Renal cortical epithelial cell (primary cell): ENCODE measurements around the gene SLC47A1. TPM values are rescaled to one million over a fixed set of nuclear protein-coding genes. Genes with fewer than 3 reads are reported as not detected.
"Not testable (repeated sequence)": the region's sequence is repeated elsewhere in the genome, so short reads cannot be mapped to it uniquely, and the experiment has no call there.

Experiments
- DNase-seq: peaks from one replicate; pipeline ENCODE4 v3.0.0-alpha.2; 2011; ENCODE audit warnings: low read depth
- total RNA-seq: library from RNA; depleted of rRNA; stranded (reverse); fragments of >200 nt; gene quantifications from 2 replicates; pipeline ENCODE4 v1.2.3, GENCODE V29; 2014

The SLC47A1 gene, protein sequence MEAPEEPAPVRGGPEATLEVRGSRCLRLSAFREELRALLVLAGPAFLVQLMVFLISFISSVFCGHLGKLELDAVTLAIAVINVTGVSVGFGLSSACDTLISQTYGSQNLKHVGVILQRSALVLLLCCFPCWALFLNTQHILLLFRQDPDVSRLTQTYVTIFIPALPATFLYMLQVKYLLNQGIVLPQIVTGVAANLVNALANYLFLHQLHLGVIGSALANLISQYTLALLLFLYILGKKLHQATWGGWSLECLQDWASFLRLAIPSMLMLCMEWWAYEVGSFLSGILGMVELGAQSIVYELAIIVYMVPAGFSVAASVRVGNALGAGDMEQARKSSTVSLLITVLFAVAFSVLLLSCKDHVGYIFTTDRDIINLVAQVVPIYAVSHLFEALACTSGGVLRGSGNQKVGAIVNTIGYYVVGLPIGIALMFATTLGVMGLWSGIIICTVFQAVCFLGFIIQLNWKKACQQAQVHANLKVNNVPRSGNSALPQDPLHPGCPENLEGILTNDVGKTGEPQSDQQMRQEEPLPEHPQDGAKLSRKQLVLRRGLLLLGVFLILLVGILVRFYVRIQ
- 2.4 TPM in 1 of 2 replicates, not detected in the other for total RNA-seq

DNA sequence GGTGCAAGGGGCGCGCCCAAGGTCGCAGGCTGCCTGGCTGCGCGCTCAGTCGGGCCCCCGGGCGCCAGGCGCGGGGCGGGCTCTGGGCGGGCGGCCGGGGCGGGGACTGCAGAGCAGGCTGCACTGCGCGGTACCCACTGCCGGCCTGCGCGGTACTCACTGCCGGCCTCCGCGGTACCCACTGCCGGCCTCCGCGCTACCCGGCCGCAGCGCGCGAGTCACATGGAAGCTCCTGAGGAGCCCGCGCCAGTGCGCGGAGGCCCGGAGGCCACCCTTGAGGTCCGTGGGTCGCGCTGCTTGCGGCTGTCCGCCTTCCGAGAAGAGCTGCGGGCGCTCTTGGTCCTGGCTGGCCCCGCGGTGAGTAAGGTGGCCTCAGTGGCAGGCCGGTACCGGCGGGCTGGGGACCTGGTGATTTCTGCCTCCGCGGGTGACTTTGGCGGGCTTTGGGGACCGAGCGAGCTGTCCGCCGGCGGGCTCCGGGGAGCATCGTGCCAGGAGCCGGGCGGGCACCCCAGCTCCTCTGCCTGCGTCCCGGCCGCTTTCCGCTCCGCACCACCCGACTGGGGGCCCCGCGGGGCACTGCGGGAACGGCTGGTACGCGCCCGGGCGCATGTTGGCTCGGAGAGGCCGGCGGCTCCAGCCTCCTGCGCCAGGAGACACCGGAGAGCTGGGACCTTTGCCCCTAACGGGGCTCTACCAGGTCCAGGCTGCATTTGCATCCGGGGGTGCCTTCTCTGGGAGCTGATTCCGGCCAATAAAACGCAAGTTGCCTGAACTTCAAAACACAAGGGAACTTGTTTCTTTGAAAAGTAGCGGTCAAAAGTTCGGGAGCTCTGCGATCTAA lies at the start of gene SLC47A1:
TSS of gene SLC47A1 (plus strand) at position 137 of the 844 bp plus-strand sequence. CDS start at position 223, 86 bp downstream.
- no peak for DNase-seq

DNA sequence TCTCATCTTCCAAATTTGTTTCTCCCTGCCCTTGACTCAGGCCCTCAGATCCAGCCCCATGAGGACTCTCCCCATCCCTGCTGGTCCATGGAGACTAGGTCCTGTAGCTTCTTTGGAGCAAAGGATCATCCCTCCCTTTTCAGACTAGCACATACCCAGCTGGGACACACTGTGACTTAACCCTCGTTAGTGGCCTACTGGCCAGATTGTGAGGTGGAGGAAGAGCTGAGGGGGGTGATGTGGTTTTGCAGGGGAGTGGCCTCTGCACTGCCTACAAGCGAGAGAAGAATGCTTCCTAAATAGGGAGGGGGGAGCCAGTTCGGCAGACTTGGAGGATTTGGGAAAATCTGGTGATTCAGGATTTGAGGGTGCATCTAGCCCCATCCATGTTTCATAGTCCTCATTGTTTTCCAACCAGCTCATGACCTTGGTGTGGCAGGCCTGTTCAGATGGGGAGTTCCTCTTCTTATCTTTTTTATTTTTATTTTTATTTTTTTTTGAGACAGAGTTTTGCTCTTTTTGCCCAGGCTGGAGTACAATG lies 47.8 kb upstream of the SLC47A1 start:
- no peak for DNase-seq

DNA sequence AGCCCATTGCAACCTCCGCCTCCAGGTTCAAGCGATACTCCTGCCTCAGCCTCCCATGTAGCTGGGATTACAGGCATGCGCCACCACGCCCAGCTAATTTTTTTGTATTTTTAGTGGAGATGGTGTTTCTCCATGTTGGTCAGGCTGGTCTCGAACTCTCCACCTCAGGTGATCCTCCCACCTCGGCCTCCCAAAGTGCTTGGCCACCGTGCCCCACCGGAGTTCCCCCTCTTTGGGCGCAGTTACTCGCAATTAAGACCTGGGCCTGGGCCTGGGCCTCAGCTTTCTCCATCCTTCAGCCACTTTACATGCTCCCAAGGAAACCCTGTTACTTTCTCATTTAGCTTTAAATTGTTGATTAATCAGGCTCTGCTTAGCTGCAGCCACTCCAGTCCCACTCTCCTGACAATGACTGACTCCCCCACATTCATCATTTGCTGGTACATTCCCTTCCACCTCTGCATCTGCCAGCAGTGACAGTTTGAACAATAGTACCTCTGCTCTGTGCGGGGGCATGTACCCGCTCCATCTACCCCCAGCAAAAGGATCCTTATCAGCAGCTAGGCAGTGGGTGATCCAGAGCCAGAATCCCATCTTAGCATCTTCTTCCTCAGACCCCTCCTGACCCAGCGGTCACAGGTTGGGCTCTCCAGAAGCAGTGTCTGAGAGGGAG lies 47.2 kb upstream of the SLC47A1 start:
- no peak for DNase-seq

DNA sequence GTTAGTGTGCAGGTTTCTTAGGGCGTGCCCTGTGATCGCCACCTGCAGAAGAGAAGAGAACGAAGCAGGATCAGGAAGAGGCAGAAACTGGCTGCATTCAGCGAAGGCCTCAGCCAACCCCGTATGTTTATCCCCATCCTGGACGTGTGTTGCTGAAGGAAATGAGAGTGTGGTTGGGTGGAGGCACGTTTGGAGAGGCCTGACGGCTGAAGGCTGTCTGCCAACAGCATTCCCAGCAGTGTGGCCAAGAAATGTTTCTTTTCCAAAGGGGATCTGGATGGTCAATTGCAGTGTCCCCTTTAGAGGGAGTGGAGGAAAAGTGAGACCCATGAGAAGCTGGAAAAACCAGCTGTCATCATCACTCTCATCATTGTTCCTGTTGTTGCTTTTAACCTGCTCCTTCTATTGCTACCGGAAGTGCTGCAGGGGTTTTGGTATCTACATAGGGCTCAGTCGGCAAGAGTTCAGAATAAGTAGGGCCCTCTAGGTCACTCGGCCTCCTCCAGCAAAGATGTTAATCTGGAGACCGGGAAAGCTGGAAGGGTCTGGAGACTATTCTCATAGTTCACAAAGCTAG lies 46.5 kb upstream of the SLC47A1 start:
- DNase-seq: no peak

DNA sequence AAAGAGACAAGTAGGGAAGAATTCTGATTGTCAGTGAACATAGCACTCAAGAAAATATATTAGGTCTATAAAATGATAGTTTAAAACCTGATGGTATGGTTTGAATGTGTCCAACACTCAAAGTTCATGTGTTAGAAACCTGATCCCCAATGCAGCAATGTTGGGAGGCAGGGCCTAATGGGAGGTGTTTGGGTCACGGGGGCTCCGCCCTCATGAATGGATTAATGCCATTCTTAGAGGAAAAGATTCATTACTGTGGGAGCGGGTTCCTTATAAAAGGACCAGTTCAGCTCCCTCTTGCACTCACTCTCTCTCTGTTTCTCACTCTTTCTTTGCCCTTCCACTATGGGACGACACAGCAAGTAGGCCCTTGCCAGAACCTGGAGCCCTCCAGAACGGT lies 41.5 kb upstream of the SLC47A1 start:
- no peak for DNase-seq

DNA sequence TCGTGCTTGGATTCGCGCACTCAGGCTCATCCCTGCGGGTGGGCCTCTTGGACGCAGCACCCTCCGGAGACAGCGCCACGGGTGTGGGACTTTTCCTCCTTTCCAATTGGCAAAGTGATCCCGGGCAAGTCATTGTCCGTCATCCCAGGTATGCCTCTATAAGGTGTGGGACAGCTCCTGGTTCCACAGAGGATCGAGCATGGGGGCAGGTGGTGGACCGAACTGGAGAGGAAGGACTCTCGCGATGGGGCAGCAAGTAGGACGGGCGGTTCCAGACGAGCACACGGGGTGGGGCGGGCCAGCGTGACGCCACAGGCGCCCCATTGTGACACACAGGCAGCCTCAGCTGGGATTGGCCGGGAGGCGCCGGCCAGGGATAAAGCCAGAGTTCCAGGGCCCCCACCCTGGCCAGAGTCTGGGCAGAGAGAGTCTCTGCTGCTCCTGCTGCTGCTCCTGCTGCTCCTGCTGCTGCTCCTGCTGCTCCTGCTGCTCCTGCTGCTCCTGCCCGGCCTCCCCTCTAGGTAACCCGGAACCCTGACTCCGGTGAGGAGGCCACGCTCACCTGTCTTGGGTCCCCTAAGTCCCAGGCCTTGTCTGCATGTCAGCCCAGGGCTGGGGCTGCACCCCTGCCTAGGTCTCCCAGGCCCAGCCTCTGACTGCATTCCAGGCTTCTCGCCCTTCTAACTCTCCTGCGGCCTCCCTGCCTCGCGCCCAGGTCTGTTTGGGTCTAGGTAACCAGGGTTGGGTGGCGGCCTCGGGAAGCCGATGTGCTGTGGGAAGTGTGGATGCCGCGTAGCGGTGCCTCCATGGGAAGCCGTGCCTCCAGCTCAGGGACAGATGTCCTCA lies 38.5 kb upstream of the SLC47A1 start:
- no peak for DNase-seq

DNA sequence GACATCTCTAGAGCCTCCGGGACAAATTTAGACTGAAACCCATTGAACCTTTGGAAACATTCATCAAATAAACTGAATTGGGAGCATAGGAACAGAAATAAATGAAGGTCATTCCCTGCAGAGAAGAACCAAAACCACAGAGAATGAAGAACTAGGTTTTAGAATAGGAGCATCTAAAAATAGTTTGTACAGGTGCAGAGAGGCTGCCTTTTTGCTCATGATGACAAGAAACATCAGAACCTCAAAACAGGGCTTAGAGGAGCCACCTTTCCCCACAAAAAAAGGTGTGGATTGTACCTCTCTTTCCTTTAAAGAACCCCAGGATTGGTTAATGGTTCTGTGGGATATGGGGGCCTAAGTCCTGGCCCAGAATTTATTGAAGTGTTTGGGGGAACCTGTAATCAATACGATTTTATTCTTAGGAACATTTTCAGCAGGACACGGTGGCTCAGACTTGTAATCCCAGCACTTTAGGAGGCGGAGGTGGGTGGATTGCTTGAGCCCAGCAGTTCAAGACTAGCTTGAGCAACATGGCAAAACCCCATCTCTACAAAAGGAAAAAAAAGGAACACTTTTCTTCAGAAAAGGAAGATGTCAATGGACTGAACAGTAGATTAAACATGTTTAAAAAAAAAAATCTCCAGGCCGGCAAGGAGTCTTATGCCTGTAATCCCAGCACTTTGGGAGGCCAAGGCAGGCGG lies 37.7 kb upstream of the SLC47A1 start:
- DNase-seq: no peak

DNA sequence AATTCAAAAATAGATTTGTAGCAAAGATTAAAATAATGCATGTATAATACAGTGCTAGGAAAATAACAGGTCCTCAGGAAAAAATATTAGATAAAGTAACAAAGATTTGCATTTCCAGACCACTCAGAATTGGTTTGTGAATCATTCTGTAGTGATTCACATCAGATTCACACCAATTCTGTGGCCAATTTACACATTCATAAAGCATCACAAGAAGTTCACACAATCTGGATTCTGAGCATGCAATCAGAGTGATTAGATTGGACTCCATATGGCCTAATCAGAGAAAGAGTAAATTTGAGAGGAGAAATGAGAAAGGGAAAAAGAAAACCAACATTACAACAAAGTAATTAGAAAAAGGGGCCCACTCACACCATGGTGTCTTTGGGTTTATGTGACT lies 36.0 kb upstream of the SLC47A1 start:
- no peak for DNase-seq

DNA sequence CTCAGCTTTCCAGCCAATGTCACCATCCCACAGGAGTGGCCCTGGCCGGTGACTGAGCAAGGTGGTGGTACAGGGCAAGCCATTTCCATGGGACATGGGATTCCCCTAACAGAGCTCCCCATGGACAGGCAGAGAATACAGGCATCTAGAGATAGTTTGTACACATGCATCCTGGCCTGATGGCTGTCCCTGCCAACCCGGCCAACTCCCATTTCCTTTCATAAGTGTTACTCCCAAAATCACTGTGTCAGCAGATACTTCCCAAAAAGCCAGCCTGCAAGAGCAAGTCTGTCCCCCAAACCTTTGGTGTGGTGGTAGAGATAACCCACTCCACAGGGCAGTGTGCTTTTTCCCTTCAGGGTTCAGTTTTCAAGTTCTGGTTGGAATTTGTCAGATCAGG lies 32.4 kb upstream of the SLC47A1 start:
- DNase-seq: no peak

DNA sequence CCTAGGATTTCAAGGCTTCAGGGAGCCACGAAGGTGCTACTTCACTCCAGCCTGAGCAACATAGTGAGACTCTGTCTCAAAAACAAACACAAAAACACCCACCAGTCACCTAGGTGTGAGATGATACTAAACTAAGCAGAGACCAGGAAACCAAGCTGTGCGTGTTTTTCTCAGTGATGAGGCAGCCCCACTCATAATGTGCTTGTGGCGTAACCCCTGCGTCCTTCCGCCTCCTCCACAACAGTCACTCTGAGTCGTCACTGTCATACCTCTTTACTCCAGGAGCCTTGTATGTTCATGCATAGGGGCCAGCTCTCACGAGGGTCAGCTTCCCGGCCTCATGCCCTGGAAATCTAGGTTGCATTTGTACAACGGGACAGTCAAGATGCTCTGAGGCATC lies 31.1 kb upstream of the SLC47A1 start:
- no peak for DNase-seq

DNA sequence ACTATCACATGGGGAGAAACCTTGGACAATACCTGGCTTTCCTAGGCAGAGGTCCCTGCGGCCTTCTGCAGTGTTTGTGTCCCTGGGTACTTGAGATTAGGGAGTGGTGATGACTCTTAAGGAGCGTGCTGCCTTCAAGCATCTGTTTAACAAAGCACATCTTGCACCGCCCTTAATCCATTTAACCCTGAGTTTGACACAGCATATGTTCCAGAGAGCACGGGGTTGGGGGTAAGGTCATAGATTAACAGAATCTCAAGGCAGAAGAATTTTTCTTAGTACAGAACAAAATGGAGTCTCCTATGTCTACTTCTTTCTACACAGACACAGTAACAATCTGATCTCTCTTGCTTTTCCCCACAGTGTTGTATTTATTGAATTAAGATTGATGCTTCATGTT lies 28.1 kb upstream of the SLC47A1 start:
- DNase-seq: not testable (repeated sequence)

DNA sequence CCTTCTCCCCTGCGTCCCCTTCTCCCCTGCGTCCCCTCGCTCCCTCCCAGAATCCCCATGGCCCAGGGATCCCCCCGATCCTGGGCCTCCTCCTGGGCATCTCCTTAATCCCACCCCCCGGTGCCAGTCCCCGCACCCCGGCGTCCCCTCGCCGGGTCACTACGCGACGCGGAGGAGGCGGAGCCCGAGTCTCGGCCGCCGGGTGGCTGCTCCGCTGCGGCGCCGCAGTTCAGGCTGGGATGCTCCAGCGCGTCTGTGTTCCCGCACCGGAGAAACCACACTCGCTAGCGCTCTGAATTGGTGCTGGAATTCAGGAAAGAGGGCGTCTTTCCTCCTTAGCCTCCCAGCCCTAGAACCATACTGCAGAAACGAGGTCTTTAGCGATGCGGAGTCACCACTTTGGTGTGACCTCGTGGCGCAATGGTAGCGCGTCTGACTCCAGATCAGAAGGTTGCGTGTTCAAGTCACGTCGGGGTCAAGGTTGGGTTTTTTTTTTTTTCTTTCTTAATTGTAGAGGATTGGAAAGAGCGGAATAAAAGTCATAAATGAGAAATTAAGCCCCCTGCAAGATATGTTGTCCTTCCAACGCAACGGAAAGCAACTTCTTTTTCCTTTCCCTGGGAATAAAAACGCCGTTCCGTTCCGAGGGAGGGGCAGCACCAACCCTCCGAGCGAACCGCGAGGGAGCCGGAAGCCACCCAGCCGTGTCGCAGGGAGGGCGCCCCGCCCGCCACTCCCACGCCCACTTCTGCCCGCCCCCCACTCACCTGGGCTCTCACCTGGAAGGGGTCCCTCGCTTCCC lies 25.7 kb upstream of the SLC47A1 start:
- DNase-seq: peak; percentile 83

DNA sequence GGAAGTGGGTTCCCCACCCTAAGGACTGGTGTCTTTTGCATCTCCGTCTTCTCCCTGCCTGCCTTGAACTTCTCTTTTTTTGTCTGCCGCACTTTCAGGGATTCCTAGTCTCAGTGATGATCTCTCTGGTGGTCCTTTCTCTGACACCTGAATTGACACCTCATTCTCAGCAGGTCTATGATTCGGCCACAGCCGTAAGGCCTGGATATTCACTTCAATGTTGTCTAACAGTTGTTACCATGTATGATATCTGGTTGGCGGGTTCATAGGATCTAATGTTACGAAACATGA lies 25.1 kb upstream of the SLC47A1 start:
- DNase-seq: no peak

DNA sequence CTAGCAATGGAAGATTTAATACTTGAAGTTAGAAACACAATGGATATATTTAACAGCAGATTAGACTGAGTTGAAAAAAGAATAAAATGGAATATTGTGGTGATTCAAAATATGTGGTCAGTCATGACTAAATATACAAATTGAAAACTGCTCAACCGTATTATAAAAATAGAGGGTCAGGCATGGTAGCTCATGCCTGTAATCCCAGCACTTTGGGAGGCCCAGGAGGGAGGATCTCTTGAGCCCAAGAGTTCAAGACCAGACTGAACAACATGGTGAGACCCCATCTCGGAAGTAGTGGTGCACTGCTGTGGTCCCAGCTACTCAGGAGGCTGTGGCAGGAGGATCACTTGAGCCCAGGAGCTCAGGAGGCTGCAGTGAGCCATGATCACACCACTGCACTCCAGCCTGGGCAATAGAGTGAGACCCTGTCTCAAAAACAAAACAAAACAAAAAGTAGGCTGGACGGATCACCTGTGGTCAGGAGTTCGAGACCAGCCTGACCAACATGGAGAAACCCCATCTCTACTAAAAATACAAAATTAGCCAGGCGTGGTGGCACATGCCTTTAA lies 24.3 kb upstream of the SLC47A1 start:
- DNase-seq: not testable (repeated sequence)

DNA sequence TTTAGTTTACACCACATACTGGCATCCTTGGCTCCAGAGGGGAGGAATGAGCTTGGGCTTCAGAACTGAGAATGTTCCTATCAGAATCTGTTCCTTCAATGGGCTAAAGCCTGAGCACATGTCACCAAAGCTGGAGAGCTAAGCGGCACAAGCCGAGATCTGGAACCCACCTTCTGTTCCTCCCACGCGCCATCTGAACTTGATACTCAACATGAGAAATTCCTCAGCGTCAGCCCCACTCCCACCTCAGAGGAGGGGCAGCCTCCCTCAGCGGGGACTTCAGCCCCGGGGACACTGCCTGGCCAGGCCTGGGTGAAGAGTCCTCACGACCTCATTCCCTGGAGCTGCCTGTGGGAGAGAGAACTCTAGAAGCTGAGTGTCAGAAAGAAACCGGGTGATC lies 22.8 kb upstream of the SLC47A1 start:
- no peak for DNase-seq

DNA sequence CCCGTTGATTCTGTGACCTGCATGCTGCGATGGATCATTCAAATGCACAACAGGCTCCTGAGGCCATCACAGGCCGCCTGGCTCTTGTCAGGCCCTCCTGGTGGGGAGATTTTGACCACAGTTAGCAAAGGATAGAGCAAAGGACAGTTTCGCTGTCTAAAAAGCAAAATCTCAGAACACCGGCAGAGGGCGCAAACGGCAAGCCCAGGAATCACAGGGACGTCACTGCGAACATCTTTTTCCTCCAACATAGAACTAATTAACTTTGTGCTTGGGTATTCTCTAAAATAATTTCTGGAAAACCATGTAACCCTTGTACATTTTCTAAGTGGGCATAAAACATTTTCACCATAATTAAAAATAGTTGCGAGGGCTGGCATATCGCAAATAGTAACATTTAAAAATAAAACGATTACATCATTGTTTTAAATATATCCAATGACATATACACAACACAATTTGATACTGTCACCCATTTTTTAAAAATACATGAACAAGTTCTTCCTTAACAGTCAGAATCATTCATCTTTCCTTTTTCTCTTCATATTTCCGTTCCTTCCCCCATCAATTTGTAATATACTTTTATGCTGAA lies 19.7 kb upstream of the SLC47A1 start:
- peak; percentile 30 for DNase-seq

DNA sequence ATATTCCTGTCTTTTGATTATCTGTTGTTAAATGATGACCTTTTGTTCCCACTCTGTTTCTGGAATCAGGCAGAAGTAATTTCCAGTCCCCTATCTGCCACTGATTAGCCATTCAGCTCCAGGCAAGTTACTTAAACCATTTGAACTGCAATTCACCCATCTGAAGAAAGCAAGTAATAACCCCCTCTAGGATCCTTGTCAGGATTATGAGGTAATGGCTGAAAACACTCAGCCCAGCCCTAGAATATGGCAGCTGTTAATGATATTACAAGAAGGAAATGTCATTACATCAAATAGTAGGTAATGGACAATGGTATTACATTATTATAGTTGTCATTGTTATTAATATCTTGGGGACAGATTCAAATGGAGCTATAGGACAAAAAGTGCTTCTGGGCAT lies 16.0 kb upstream of the SLC47A1 start:
- DNase-seq: peak; percentile 21
